K562 (cell line): ENCODE results near the gene ELMO1. TPM values are rescaled to one million over a fixed set of nuclear protein-coding genes. Genes with fewer than 3 reads are reported as not detected.

Experiments
- ATAC-seq: fragments of 200-7000 bp; cut with Tn5 transposase; 3 replicates; pipeline ENCODE4 v1.9.1; 2020; ENCODE audit warnings: moderate library complexity
- BruUV-seq: library from RNA; stranded (reverse); fragments of 400-500 nt; replicated peaks from 2 replicates; lab custom pipeline; 2021; lab: Mats Ljungman, UMichigan
- CTCF ChIA-PET: fragments of 300-600 bp; formaldehyde crosslinking; extraction: SDS; loops from one replicate; lab custom pipeline; 2021; ENCODE audit warnings: low intra/inter-chr PET ratio; lab: Yijun Ruan, JAX
- POLR2A ChIA-PET: fragments of 300-600, 350-650 bp; sonication (Branson Sonifier 250); formaldehyde crosslinking; extraction: SDS; loops from one replicate; lab custom pipeline; 2021; ENCODE audit warnings: antibody characterized with exemption, inconsistent platforms; lab: Yijun Ruan, JAX
- DNase-seq, 4 experiments: peaks; one replicate each; pipeline versions ENCODE4 v3.0.0 to v3.0.0-alpha.2; 2011 to 2018; ENCODE audit warnings: low spot score in 3 of 4, mixed read lengths in 3 of 4; ENCODE audit errors: extremely low read depth in 1 of 4
- FAIRE-seq: peaks from 2 replicates; lab custom pipeline; 2011; peaks lifted over from hg19 to GRCh38; lab: Jason Lieb, UNC
- H2AFZ ChIP-seq: 2 replicates; pipeline ENCODE4 v1.6.0; 2011; ENCODE audit warnings: low read depth, low read length, control low read depth, inconsistent platforms
- H3K27ac ChIP-seq: fragments of 200-600 bp; 3 replicates; pipeline ENCODE4 v1.8.0; 2011; ENCODE audit warnings: low read depth, mild to moderate bottlenecking, control low read depth, inconsistent platforms, low read length, moderate library complexity, mixed read lengths; ENCODE audit errors: extremely low read depth
- H3K27me3 ChIP-seq, 2 experiments: fragments of 300-600 bp in 1 of 2; 2 replicates in 1 of 2; 3 replicates in 1 of 2; pipeline versions ENCODE4 v1.6.0 to v1.8.0; 2011; ENCODE audit warnings: inconsistent platforms in 2 of 2, low read length in 2 of 2, mild to moderate bottlenecking in 1 of 2, mixed read lengths in 1 of 2, moderate library complexity in 1 of 2; ENCODE audit not compliant: control insufficient read depth in 2 of 2, insufficient read depth in 2 of 2
- H3K36me3 ChIP-seq: fragments of 300-600 bp; 3 replicates; pipeline ENCODE4 v1.8.0; 2011; ENCODE audit warnings: mild to moderate bottlenecking, low read length, inconsistent platforms; ENCODE audit not compliant: control insufficient read depth, insufficient read depth
- H3K4me1 ChIP-seq, 2 experiments: fragments of 200-600 bp in 1 of 2; replicated peaks in 1 of 2; 2 replicates in 1 of 2; 3 replicates in 1 of 2; pipeline versions ENCODE4 v1.5.1 to v1.8.0; 2011; ENCODE audit warnings: inconsistent platforms in 2 of 2, low read length in 2 of 2, mild to moderate bottlenecking in 1 of 2, mixed read lengths in 1 of 2, moderate library complexity in 1 of 2; ENCODE audit not compliant: control insufficient read depth in 2 of 2, insufficient read depth in 2 of 2
- H3K4me2 ChIP-seq: 2 replicates; pipeline ENCODE4 v1.6.1; 2011; ENCODE audit warnings: low read length, control low read depth, inconsistent platforms, mixed read lengths; ENCODE audit not compliant: insufficient read depth
- H3K4me3 ChIP-seq: fragments of 200-600 bp; sonication (generic), shearing (Covaris generic); 2 replicates; pipeline ENCODE4 v1.5.1; 2016; ENCODE audit warnings: control low read depth, inconsistent platforms
- H3K79me2 ChIP-seq: fragments of 200-600 bp; 3 replicates; pipeline ENCODE4 v1.8.0; 2011; ENCODE audit warnings: low read length, inconsistent platforms; ENCODE audit not compliant: control insufficient read depth, insufficient read depth
- H3K9ac ChIP-seq, 2 experiments: 2 replicates each; pipeline versions ENCODE4 v1.6.0 to v1.6.1; 2011; ENCODE audit warnings: low read depth in 2 of 2, low read length in 2 of 2, control low read depth in 1 of 2, inconsistent platforms in 1 of 2, mild to moderate bottlenecking in 1 of 2, mixed read lengths in 1 of 2; ENCODE audit not compliant: insufficient read depth in 1 of 2
- H3K9me1 ChIP-seq: one replicate; pipeline ENCODE4 v1.6.0; 2011; ENCODE audit warnings: inconsistent platforms, mild to moderate bottlenecking, low read length, moderate library complexity; ENCODE audit not compliant: control insufficient read depth, insufficient read depth
- H3K9me3 ChIP-seq: replicated peaks from 2 replicates; pipeline ENCODE4 v1.5.1; 2011; ENCODE audit warnings: low read depth, low read length, inconsistent platforms; ENCODE audit not compliant: control insufficient read depth, insufficient read depth
- H4K20me1 ChIP-seq: replicated peaks from 2 replicates; pipeline ENCODE4 v1.6.1; 2011; ENCODE audit warnings: low read length, inconsistent platforms, mixed read lengths; ENCODE audit not compliant: control insufficient read depth, insufficient read depth
- BRCA1 ChIP-seq, 2 experiments: fragments of 450-650 bp in 1 of 2; sonication (generic) in 1 of 2; formaldehyde crosslinking in 1 of 2; IDR thresholded peaks; 2 replicates each; pipeline versions ENCODE4 v1.5.0 to v1.6.1; 2017 to 2020; ENCODE audit warnings: mild to moderate bottlenecking in 1 of 2, missing genetic modification reagents in 1 of 2
- BRF1 ChIP-seq: IDR thresholded peaks from 3 replicates; pipeline ENCODE4 v1.6.1; 2011; ENCODE audit warnings: borderline replicate concordance, mild to moderate bottlenecking; ENCODE audit not compliant: insufficient read length; ENCODE audit errors: extremely low read depth
- CREM ChIP-seq: IDR thresholded peaks from 2 replicates; pipeline ENCODE4 v1.6.1; 2014; ENCODE audit warnings: antibody characterized with exemption, low read depth
- DLX4 ChIP-seq: fragments of 250-450 bp; sonication (Bioruptor Pico); IDR thresholded peaks from 2 replicates; pipeline ENCODE4 v1.6.1; 2021; ENCODE audit warnings: mild to moderate bottlenecking
- FOS ChIP-seq: IDR thresholded peaks from 3 replicates; pipeline ENCODE4 v1.6.1; 2011; ENCODE audit not compliant: insufficient read length; ENCODE audit errors: extremely low read depth
- GABPB2 ChIP-seq: fragments of 250-450 bp; sonication (Bioruptor Pico); conservative IDR thresholded peaks from 2 replicates; pipeline ENCODE4 v1.5.1; 2021; ENCODE audit warnings: mild to moderate bottlenecking
- HMG20A ChIP-seq: fragments of 450-650 bp; formaldehyde crosslinking; conservative IDR thresholded peaks from 2 replicates; pipeline ENCODE4 v1.4.0; 2020; ENCODE audit warnings: mild to moderate bottlenecking, mixed read lengths
- JUND ChIP-seq, 2 experiments: IDR thresholded peaks; 2 replicates in 1 of 2; 3 replicates in 1 of 2; pipeline ENCODE4 v1.6.1; 2011; ENCODE audit warnings: borderline replicate concordance in 2 of 2, low read depth in 2 of 2, low read length in 2 of 2, improper control_type of control experiment in 1 of 2, missing biosample characterization in 1 of 2, missing genetic modification characterization in 1 of 2, missing genetic modification reagents in 1 of 2
- MTF1 ChIP-seq: fragments of 250-450 bp; sonication (Bioruptor Pico); IDR thresholded peaks from 2 replicates; pipeline ENCODE4 v1.9.0; 2021; ENCODE audit warnings: moderate library complexity, mild to moderate bottlenecking, inconsistent platforms, borderline replicate concordance
- MXI1 ChIP-seq: IDR thresholded peaks from 2 replicates; pipeline ENCODE4 v1.6.1; 2011; ENCODE audit warnings: low read depth, mild to moderate bottlenecking, improper control_type of control experiment, low read length
- NCOA2 ChIP-seq, 2 experiments: fragments of 450-650 bp; IDR thresholded peaks; 2 replicates each; pipeline ENCODE4 v1.6.1; 2018; ENCODE audit warnings: mild to moderate bottlenecking in 2 of 2, moderate library complexity in 1 of 2; ENCODE audit not compliant: partially characterized antibody in 2 of 2
- NR2C1 ChIP-seq, 2 experiments: fragments of 450-650 bp; IDR thresholded peaks; 2 replicates each; pipeline ENCODE4 v1.6.1; 2017; ENCODE audit warnings: mild to moderate bottlenecking in 2 of 2, antibody characterized with exemption in 1 of 2, inconsistent platforms in 1 of 2, missing compliant biosample characterization in 1 of 2, missing genetic modification characterization in 1 of 2
- POLR3A ChIP-seq: IDR thresholded peaks from 2 replicates; pipeline ENCODE4 v1.6.1; 2011; ENCODE audit warnings: borderline replicate concordance, mild to moderate bottlenecking, moderate library complexity; ENCODE audit not compliant: insufficient read length, insufficient read depth; ENCODE audit errors: extremely low read depth
- PYGO2 ChIP-seq: fragments of 450-650 bp; IDR thresholded peaks from 2 replicates; pipeline ENCODE4 v1.6.1; 2016; ENCODE audit warnings: mild to moderate bottlenecking, missing genetic modification characterization, moderate library complexity, missing compliant biosample characterization
- SIN3B ChIP-seq: fragments of 450-650 bp; IDR thresholded peaks from 2 replicates; pipeline ENCODE4 v1.6.1; 2017; ENCODE audit warnings: low read depth, mild to moderate bottlenecking, moderate library complexity
- XRCC3 ChIP-seq: fragments of 450-650 bp; IDR thresholded peaks from 2 replicates; pipeline ENCODE4 v1.6.1; 2017; ENCODE audit warnings: mild to moderate bottlenecking, moderate library complexity
- ZNF165 ChIP-seq: fragments of 250-450 bp; sonication (Bioruptor Pico); IDR thresholded peaks from 2 replicates; pipeline ENCODE4 v1.4.0; 2020; ENCODE audit warnings: borderline replicate concordance
- WGBS: fragments of 100-300 bp; shearing (Covaris generic); methylation state at CpG from one replicate; pipeline ENCODE4 v1.1.6; 2016; ENCODE audit warnings: low coverage, mixed read lengths; ENCODE audit not compliant: insufficient coverage; ENCODE audit errors: missing lambda C conversion rate; 5-methylcytosine and 5-hydroxymethylcytosine counted together
- in situ Hi-C: fragments of 300-500 bp; cut with MboI; formaldehyde crosslinking; loops from 4 replicates; pipeline ENCODE4 v1.15.0; 2018; ENCODE audit warnings: inconsistent platforms, mixed read lengths
- intact Hi-C: fragments of 100-400 bp; cut with micrococcal nuclease; formaldehyde crosslinking; loops from 2 replicates; pipeline ENCODE4 v1.14.2; 2022
- polyA plus RNA-seq, 8 experiments: library from polyadenylated mRNA; depleted of rRNA in 4 of 8; stranded (reverse) in 5 of 8; unstranded in 3 of 8; fragments of >200 nt; fragmentation: Nextera tagmentation in 2 of 8; fragmentation: Illumina TruSeq in 1 of 8; extraction: Ambion mirVana in 2 of 8; extraction: Trizol in 1 of 8; gene quantifications; 2 replicates each; pipeline versions ENCODE4 v1.2.1 to v1.2.3, GENCODE V29; 2011 to 2014; ENCODE audit warnings: inconsistent platforms in 1 of 8, missing spikeins in 1 of 8
- total RNA-seq, 7 experiments: library from RNA; depleted of rRNA in 6 of 7; stranded (reverse); fragments of >200 nt in 6 of 7; fragmentation: Illumina TruSeq in 2 of 7; extraction: Trizol in 2 of 7; gene quantifications; 2 replicates each; pipeline versions ENCODE4 v1.2.1 to v1.2.3, GENCODE V29; 2011 to 2021; ENCODE audit warnings: low replicate concordance in 1 of 7

Gene ELMO1
- total and polyA plus RNA-seq, 9 of the 15 experiments (the other 6 are each of a cell fraction or from before 2014, with no cell fraction given), result 0.36 to 7.2 (median 3.6) TPM

- no peaks in the 10 kb centered on the region for H3K79me2 ChIP-seq
- no peak overlapping the region for H3K4me2 ChIP-seq
- DNase-seq, result no peak
- H3K4me3 ChIP-seq, result no peak overlapping the region
- H4K20me1 ChIP-seq, result no peaks in the 10 kb centered on the region
- no TSS peak for BruUV-seq
- CTCF ChIA-PET, result no interaction called here
- no peaks in the 10 kb centered on the region for H3K9me1 ChIP-seq
- H3K36me3 ChIP-seq, result no peaks in the 10 kb centered on the region
- H3K27ac ChIP-seq, result no peak overlapping the region
- H3K9ac ChIP-seq, result no peak overlapping the region
- WGBS, result 5% methylated on average over 10 of the region's 10 CpGs
- H3K4me1 ChIP-seq, result no peaks in the 10 kb centered on the region
- in situ Hi-C loops, result loop anchor here (25.0 kb wide), 1 partner anchor 1620 kb away; no protein-coding TSS in a partner anchor
- no peaks in the 10 kb centered on the region; a peak in 1 of 5 replicates for H3K27me3 ChIP-seq
- POLR2A ChIA-PET, result no interaction called here
- FAIRE-seq, result no peak
- no peaks in the 10 kb centered on the region for H3K9me3 ChIP-seq
- intact Hi-C loops, result no loop called here
- no peak for TF ChIP-seq PYGO2 (tag)
- TF ChIP-seq JUND (IDR thresholded peaks at IDR 0.05; ENCODE audit: borderline replicate concordance, low read depth, low read length), result no peak
- no peak for TF ChIP-seq JUND (tag; IDR thresholded peaks at IDR 0.05; ENCODE audit: borderline replicate concordance, low read depth, low read length)
- TF ChIP-seq MTF1 (CRISPR knock-in tag), result no peak
- no peak for TF ChIP-seq ZNF165 (CRISPR knock-in tag)
- TF ChIP-seq BRF1, result no peak
- TF ChIP-seq NR2C1 (IDR thresholded peaks at IDR 0.05), result no peak
- TF ChIP-seq NR2C1 (tag; IDR thresholded peaks at IDR 0.05), result no peak
- no peak for TF ChIP-seq MXI1
- no peak for TF ChIP-seq DLX4 (CRISPR knock-in tag)
- no peak for TF ChIP-seq XRCC3
- no peak for TF ChIP-seq NCOA2 (IDR thresholded peaks at IDR 0.05; ENCODE audit: partially characterized antibody in 2 of 2)
- no peak for TF ChIP-seq SIN3B
- TF ChIP-seq GABPB2, result no peak
- TF ChIP-seq FOS, result no peak
- no peak for TF ChIP-seq HMG20A (CRISPR knock-in tag)
- no peak for TF ChIP-seq POLR3A
- no peak for TF ChIP-seq BRCA1 (IDR thresholded peaks at IDR 0.05)
- no peak for TF ChIP-seq BRCA1 (CRISPR knock-in tag; IDR thresholded peaks at IDR 0.05)
- no peak for TF ChIP-seq CREM
- no peak for ATAC-seq
- no peak overlapping the region for H2AFZ ChIP-seq
Observed at GRCh38 chr7:37391791-37392672, 56.6 kb downstream of the ELMO1 start.
